ENCODE data around the gene ADAMTSL3. TPM values are rescaled to one million over a fixed set of nuclear protein-coding genes. Genes with fewer than 3 reads are reported as not detected.
A peak's percentile ranks its signal among the peaks of the same experiment; 100 is the strongest.
"Not testable (repeated sequence)": the region's sequence is repeated elsewhere in the genome, so short reads cannot be mapped to it uniquely, and the experiment has no call there.

Gene ADAMTSL3
- polyA plus RNA-seq, 1 of the 3 experiments (the other 2 are of a cell fraction): 0.02 TPM

- TF ChIP-seq YY1 (IDR thresholded peaks at IDR 0.05; ENCODE audit: low read depth): no peak
- TF ChIP-seq RXRA (IDR thresholded peaks at IDR 0.05; ENCODE audit: borderline replicate concordance, low read depth): peak; percentile 7; the same call in 1 of the 2 replicates
- TF ChIP-seq JUND (IDR thresholded peaks at IDR 0.05): peak; percentile 44
- no peak for TF ChIP-seq GATA2 (CRISPR knock-in tag; IDR thresholded peaks at IDR 0.05)
- peak in 1 of 2 experiments; percentile 33; a peak in 1 of 4 replicates for TF ChIP-seq EP300 (IDR thresholded peaks at IDR 0.05; ENCODE audit: borderline replicate concordance in 1 of 2, low read depth in 1 of 2, low read length in 1 of 2)
- peak; percentile 89 for TF ChIP-seq PBX3 (IDR thresholded peaks at IDR 0.05)
- TF ChIP-seq TCF12 (IDR thresholded peaks at IDR 0.05): peak; percentile 71
- TF ChIP-seq USF2 (IDR thresholded peaks at IDR 0.05; ENCODE audit: borderline replicate concordance, low read depth, low read length): no peak
- peak; percentile 65 for TF ChIP-seq NFIC (IDR thresholded peaks at IDR 0.05; ENCODE audit: borderline replicate concordance)
- peaks cover 0 to 4% of the 10 kb centered on the region in 2 experiments for H3K36me3 ChIP-seq (replicated peaks in 1 of 2; ENCODE audit: control insufficient read depth in 1 of 2, insufficient read depth in 2 of 2, low read length in 1 of 2)
- H3K4me1 ChIP-seq (ENCODE audit: control insufficient read depth in 1 of 2, insufficient read depth in 2 of 2, low read depth in 1 of 2, low read length in 1 of 2): peaks cover 9 to 16% of the 10 kb centered on the region in 2 experiments; a peak in 3 of 4 replicates
- POLR2A ChIA-PET: no interaction called here
- H2AFZ ChIP-seq (ENCODE audit: low read depth): peak overlapping the region; percentile 62; the same call in 1 of the 2 replicates
- no peaks in the 10 kb centered on the region for H3K79me2 ChIP-seq (ENCODE audit: insufficient read depth)
- H3K4me3 ChIP-seq (ENCODE audit: low read depth in 2 of 2, low read length in 1 of 2): peak overlapping the region; percentile 55 to 62
- H3K9ac ChIP-seq: peak overlapping the region; percentile 51; the same call in 1 of the 2 replicates
- peaks cover 38% of the 10 kb centered on the region for H3F3A ChIP-seq (replicated peaks; ENCODE audit: insufficient read depth)
- DNase-seq: no peak
- CTCF ChIA-PET: interaction anchor here (0.6 to 0.9 kb wide), 2 partner anchors 29 to 534 kb away, joined by 3 read pairs; no protein-coding TSS in a partner anchor
- peak overlapping the region in 1 of 2 experiments; percentile 86; a peak in 3 of 4 replicates for H3K27ac ChIP-seq (ENCODE audit: low read depth in 2 of 2, low read length in 1 of 2)
- H3K27me3 ChIP-seq (ENCODE audit: insufficient read depth): no peaks in the 10 kb centered on the region
- H4K20me1 ChIP-seq (ENCODE audit: insufficient read depth): no peaks in the 10 kb centered on the region
- no peaks in the 10 kb centered on the region for H3K9me2 ChIP-seq
- 63% methylated on average over 16 of the region's 16 CpGs for WGBS (ENCODE audit: low lambda C conversion rate)
- no peaks in the 10 kb centered on the region for H3K9me3 ChIP-seq
- H3K4me2 ChIP-seq: peak overlapping the region; percentile 86
Observed at GRCh38 chr15:84081391-84082168, 427.7 kb downstream of the ADAMTSL3 start.

DNA sequence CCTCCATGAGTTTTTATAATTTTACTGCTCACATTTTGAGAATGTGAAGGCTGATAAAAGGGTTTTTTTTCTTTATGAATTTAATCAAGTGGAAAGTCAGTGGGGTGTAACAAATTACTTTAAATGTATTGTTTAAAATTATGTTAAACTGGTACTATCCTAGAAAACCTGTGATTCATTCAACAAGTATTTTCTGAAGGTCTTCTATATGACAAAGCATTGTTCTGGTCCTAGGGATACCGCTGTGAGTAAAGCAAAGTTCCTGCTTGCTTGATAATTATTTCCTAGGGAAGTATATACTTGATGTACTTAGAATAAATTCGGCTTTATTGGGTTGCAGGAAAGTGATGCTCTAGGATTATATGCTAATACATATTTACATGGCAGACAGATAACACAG is 428.8 kb downstream of the ADAMTSL3 start:
- TF ChIP-seq FOSL2 (IDR thresholded peaks at IDR 0.05; ENCODE audit: borderline replicate concordance, low read depth): peak; percentile 11; the same call in 1 of the 2 replicates
- TF ChIP-seq, protein P1, sequence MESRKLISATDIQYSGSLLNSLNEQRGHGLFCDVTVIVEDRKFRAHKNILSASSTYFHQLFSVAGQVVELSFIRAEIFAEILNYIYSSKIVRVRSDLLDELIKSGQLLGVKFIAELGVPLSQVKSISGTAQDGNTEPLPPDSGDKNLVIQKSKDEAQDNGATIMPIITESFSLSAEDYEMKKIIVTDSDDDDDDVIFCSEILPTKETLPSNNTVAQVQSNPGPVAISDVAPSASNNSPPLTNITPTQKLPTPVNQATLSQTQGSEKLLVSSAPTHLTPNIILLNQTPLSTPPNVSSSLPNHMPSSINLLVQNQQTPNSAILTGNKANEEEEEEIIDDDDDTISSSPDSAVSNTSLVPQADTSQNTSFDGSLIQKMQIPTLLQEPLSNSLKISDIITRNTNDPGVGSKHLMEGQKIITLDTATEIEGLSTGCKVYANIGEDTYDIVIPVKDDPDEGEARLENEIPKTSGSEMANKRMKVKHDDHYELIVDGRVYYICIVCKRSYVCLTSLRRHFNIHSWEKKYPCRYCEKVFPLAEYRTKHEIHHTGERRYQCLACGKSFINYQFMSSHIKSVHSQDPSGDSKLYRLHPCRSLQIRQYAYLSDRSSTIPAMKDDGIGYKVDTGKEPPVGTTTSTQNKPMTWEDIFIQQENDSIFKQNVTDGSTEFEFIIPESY (IDR thresholded peaks at IDR 0.05; ENCODE audit: borderline replicate concordance, low read depth): no peak
- TF ChIP-seq MXI1 (IDR thresholded peaks at IDR 0.05; ENCODE audit: low read depth, low read length): no peak
- TF ChIP-seq RFX5 (IDR thresholded peaks at IDR 0.05; ENCODE audit: low read length): no peak
- no peak for TF ChIP-seq EZH2phosphoT487 (IDR thresholded peaks at IDR 0.05; ENCODE audit: borderline replicate concordance, low read depth)
- TF ChIP-seq RCOR1 (IDR thresholded peaks at IDR 0.05; ENCODE audit: low read length): no peak
- no peak for TF ChIP-seq EP300 (IDR thresholded peaks at IDR 0.05; ENCODE audit: borderline replicate concordance in 1 of 2, low read depth in 1 of 2, low read length in 1 of 2)
- TF ChIP-seq CHD2 (IDR thresholded peaks at IDR 0.05; ENCODE audit: low read length, partially characterized antibody): no peak
- peak; percentile 35; the same call in 1 of the 2 replicates for TF ChIP-seq JUND (IDR thresholded peaks at IDR 0.05)
- peaks cover 0 to 4% of the 10 kb centered on the region in 2 experiments for H3K36me3 ChIP-seq (replicated peaks in 1 of 2; ENCODE audit: control insufficient read depth in 1 of 2, insufficient read depth in 2 of 2, low read length in 1 of 2)
- no peaks in the 10 kb centered on the region for H3K9me2 ChIP-seq
- no peaks in the 10 kb centered on the region for H4K20me1 ChIP-seq (ENCODE audit: insufficient read depth)
- 30% methylated on average over 2 of the region's 2 CpGs for WGBS (ENCODE audit: low lambda C conversion rate)
- DNase-seq: no peak
- H3K4me2 ChIP-seq: peak overlapping the region; percentile 86
- H3K9ac ChIP-seq: no peak overlapping the region
- ChIA-PET POLR2A (no interaction called here), CTCF (no interaction called here)
- H3K27ac ChIP-seq (ENCODE audit: low read depth in 2 of 2, low read length in 1 of 2): peak overlapping the region in 1 of 2 experiments; percentile 86; a peak in 2 of 4 replicates
- no peaks in the 10 kb centered on the region for H3K9me3 ChIP-seq
- no peaks in the 10 kb centered on the region for H3K27me3 ChIP-seq (ENCODE audit: insufficient read depth)
- peaks cover 9 to 16% of the 10 kb centered on the region in 2 experiments; a peak in 3 of 4 replicates for H3K4me1 ChIP-seq (ENCODE audit: control insufficient read depth in 1 of 2, insufficient read depth in 2 of 2, low read depth in 1 of 2, low read length in 1 of 2)
- H2AFZ ChIP-seq (ENCODE audit: low read depth): no peak overlapping the region
- peaks cover 38% of the 10 kb centered on the region for H3F3A ChIP-seq (replicated peaks; ENCODE audit: insufficient read depth)
- H3K79me2 ChIP-seq (ENCODE audit: insufficient read depth): no peaks in the 10 kb centered on the region
- H3K4me3 ChIP-seq (ENCODE audit: low read depth in 2 of 2, low read length in 1 of 2): no peak overlapping the region

GRCh38 chr15:84086071-84086470 is 432.1 kb downstream of the ADAMTSL3 start:
- H3K27me3 ChIP-seq (ENCODE audit: insufficient read depth); H3K4me2 ChIP-seq; CTCF ChIA-PET; H2AFZ ChIP-seq (ENCODE audit: low read depth); H3K9ac ChIP-seq; H3K9me2 ChIP-seq; H3K9me3 ChIP-seq; H3K4me3 ChIP-seq (ENCODE audit: low read depth in 2 of 2, low read length in 1 of 2); H3K27ac ChIP-seq (ENCODE audit: low read depth in 2 of 2, low read length in 1 of 2); POLR2A ChIA-PET; H4K20me1 ChIP-seq (ENCODE audit: insufficient read depth); H3K79me2 ChIP-seq (ENCODE audit: insufficient read depth); DNase-seq; H3K36me3 ChIP-seq (replicated peaks in 1 of 2; ENCODE audit: control insufficient read depth in 1 of 2, insufficient read depth in 2 of 2, low read length in 1 of 2): not testable (repeated sequence)
- H3F3A ChIP-seq (replicated peaks; ENCODE audit: insufficient read depth): peaks cover 24% of the 10 kb centered on the region
- 73% methylated on average over 3 of the region's 3 CpGs for WGBS (ENCODE audit: low lambda C conversion rate)
- H3K4me1 ChIP-seq (ENCODE audit: control insufficient read depth in 1 of 2, insufficient read depth in 2 of 2, low read depth in 1 of 2, low read length in 1 of 2): peaks cover 7 to 14% of the 10 kb centered on the region in 2 experiments; a peak in 3 of 4 replicates

Measured in SK-N-SH (cell line).